DMS53 treated with DMSO at 0.1 percent for 48 hours (cell line): ENCODE measurements around the gene ACVR2A.

Experiments used
- DNase-seq: peaks from one replicate; lab custom pipeline; 2025; ENCODE audit not compliant: unreplicated experiment; lab: John Stamatoyannopoulos, UW

Gene ACVR2A

GRCh38 chr2:147844697-147845410 lies at the start of gene ACVR2A:
Gene ACVR2A, plus strand, starts transcription at chr2:147845029. Its CDS starts 124 bp downstream, at chr2:147845153.
- DNase-seq = no peak

GRCh38 chr2:147800316-147800715 lies 44.5 kb upstream of the ACVR2A start:
- DNase-seq = no peak

- no peak for DNase-seq
Observed at GRCh38 chr2:147806846-147807245, 38.0 kb upstream of the ACVR2A start.

- DNase-seq = no peak
Observed at GRCh38 chr2:147808520-147808919, 36.3 kb upstream of the ACVR2A start.

- no peak for DNase-seq
Observed at GRCh38 chr2:147810883-147811765, 33.7 kb upstream of the ACVR2A start.

- DNase-seq = no peak
Observed at GRCh38 chr2:147818741-147819140, 26.1 kb upstream of the ACVR2A start.

- DNase-seq = no peak
Observed at GRCh38 chr2:147824620-147825019, 20.2 kb upstream of the ACVR2A start.

GRCh38 chr2:147826278-147827087 lies 18.3 kb upstream of the ACVR2A start:
- no peak for DNase-seq

- no peak for DNase-seq
Observed at GRCh38 chr2:147827088-147827375, 17.8 kb upstream of the ACVR2A start.

GRCh38 chr2:147829106-147829505 lies 15.7 kb upstream of the ACVR2A start:
- DNase-seq = no peak

- no peak for DNase-seq
Observed at GRCh38 chr2:147836099-147836498, 8.7 kb upstream of the ACVR2A start.

GRCh38 chr2:147843391-147843863 lies 1.4 kb upstream of the ACVR2A start:
- DNase-seq = no peak

GRCh38 chr2:147843864-147844696 lies 749 bp upstream of the ACVR2A start:
- DNase-seq = no peak

GRCh38 chr2:147845411-147845971 lies 662 bp downstream of the ACVR2A start:
- DNase-seq = no peak

GRCh38 chr2:147846412-147847081 lies 1.7 kb downstream of the ACVR2A start:
- no peak for DNase-seq

- no peak for DNase-seq
Observed at GRCh38 chr2:147847746-147848391, 3.0 kb downstream of the ACVR2A start.

- DNase-seq = no peak
Observed at GRCh38 chr2:147850838-147851237, 6.0 kb downstream of the ACVR2A start.

GRCh38 chr2:147851244-147851930 lies 6.6 kb downstream of the ACVR2A start:
- DNase-seq = no peak
